Smooth muscle cell (in vitro differentiated cells): Measurements from ENCODE around the gene PRDM16. TPM values are rescaled to one million over a fixed set of nuclear protein-coding genes. Genes with fewer than 3 reads are reported as not detected.

Experiments
- DNase-seq: peaks from one replicate; lab custom pipeline; 2025; ENCODE audit not compliant: unreplicated experiment; lab: John Stamatoyannopoulos, UW
- H2AFZ ChIP-seq: fragments of 200-600 bp; sonication (generic); 2 replicates; pipeline ENCODE4 v1.6.0; 2016; ENCODE audit warnings: antibody characterized with exemption, low read depth, mild to moderate bottlenecking
- H3F3A ChIP-seq: fragments of 200-600 bp; sonication (generic); 2 replicates; pipeline ENCODE4 v1.6.0; 2017; ENCODE audit warnings: antibody characterized with exemption, low read depth
- H3K27ac ChIP-seq: fragments of 200-600 bp; sonication (generic); 2 replicates; pipeline ENCODE4 v1.5.1; 2016; ENCODE audit warnings: low read depth, mild to moderate bottlenecking
- H3K27me3 ChIP-seq: fragments of 200-600 bp; sonication (generic); 2 replicates; pipeline ENCODE4 v1.6.1; 2016; ENCODE audit warnings: low read depth, mild to moderate bottlenecking
- H3K36me3 ChIP-seq: fragments of 200-600 bp; sonication (generic); 2 replicates; pipeline ENCODE4 v1.5.1; 2016; ENCODE audit warnings: low read depth
- H3K4me1 ChIP-seq: fragments of 200-600 bp; sonication (generic); 2 replicates; pipeline ENCODE4 v1.5.1; 2016; ENCODE audit warnings: low read depth
- H3K4me2 ChIP-seq: fragments of 200-600 bp; sonication (generic); 2 replicates; pipeline ENCODE4 v1.6.0; 2016; ENCODE audit warnings: mild to moderate bottlenecking
- H3K4me3 ChIP-seq: fragments of 200-600 bp; sonication (generic); 2 replicates; pipeline ENCODE4 v1.5.1; 2016; ENCODE audit warnings: mild to moderate bottlenecking
- H3K79me2 ChIP-seq: fragments of 200-600 bp; sonication (generic); 2 replicates; pipeline ENCODE4 v1.6.0; 2016; ENCODE audit warnings: low read depth, mild to moderate bottlenecking
- H3K9ac ChIP-seq: fragments of 200-600 bp; sonication (generic); 2 replicates; pipeline ENCODE4 v1.6.0; 2016; ENCODE audit warnings: low read depth
- H3K9me3 ChIP-seq: fragments of 200-600 bp; sonication (generic); replicated peaks from 2 replicates; pipeline ENCODE4 v1.5.1; 2016; ENCODE audit warnings: low read depth
- H4K20me1 ChIP-seq: fragments of 200-600 bp; sonication (generic); 2 replicates; pipeline ENCODE4 v1.6.0; 2016; ENCODE audit warnings: low read depth
- WGBS: methylation state at CpG from one replicate; pipeline ENCODE4 v1.1.7; 2016; ENCODE audit warnings: low lambda C conversion rate; 5-methylcytosine and 5-hydroxymethylcytosine counted together
- polyA plus RNA-seq: library from polyadenylated mRNA; unstranded; fragments of >200 nt; fragmentation: Nextera tagmentation; extraction: Ambion mirVana; gene quantifications from 2 replicates; pipeline ENCODE4 v1.2.1, GENCODE V29; 2016
- total RNA-seq: library from RNA; depleted of rRNA; stranded (reverse); fragments of >200 nt; gene quantifications from 2 replicates; pipeline ENCODE4 v1.2.3, GENCODE V29; 2014
- TF ChIP-seq, protein P1 (sequence below): fragments of 200-600 bp; sonication (generic); IDR thresholded peaks from 2 replicates; pipeline ENCODE4 v1.5.1; 2017; ENCODE audit warnings: borderline replicate concordance, mild to moderate bottlenecking, antibody characterized with exemption; ENCODE audit not compliant: insufficient read depth, poor library complexity, severe bottlenecking

The PRDM16 gene
- total and polyA plus RNA-seq, 2 experiments from 2014 or later, result 0.72 to 1.3 TPM

DNA sequence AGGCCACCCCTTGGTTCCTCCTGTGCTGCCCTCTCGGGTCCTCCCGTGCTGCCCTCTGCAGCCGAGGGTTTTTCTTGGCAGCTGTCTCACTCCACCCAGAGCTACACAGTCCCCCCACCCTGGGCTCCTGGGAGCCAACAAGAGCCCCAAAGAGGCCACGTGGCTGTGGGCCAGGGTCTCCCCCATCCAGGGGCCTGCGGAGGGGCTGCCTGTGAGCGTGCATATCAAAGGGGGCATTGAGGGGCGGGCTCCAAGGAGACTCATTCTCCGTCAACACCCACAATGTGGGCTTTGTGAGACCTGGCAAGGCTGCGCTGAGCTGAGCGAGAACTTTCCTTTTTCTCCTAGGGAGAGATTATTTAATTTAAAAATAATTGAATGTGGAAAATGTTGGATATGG is 276.8 kb downstream of the PRDM16 start:
- DNase-seq, result no peak
- H3K79me2 ChIP-seq, result no peaks in the 10 kb centered on the region
- H3K4me1 ChIP-seq, result no peaks in the 10 kb centered on the region
- 83% methylated on average over 8 of the region's 10 CpGs for WGBS
- no peak overlapping the region for H3K4me2 ChIP-seq
- H3K36me3 ChIP-seq, result no peaks in the 10 kb centered on the region
- H3K27ac ChIP-seq, result no peak overlapping the region
- H3K27me3 ChIP-seq, result no peaks in the 10 kb centered on the region
- no peaks in the 10 kb centered on the region for H3F3A ChIP-seq
- no peak overlapping the region for H3K4me3 ChIP-seq
- no peaks in the 10 kb centered on the region for H3K9me3 ChIP-seq
- H3K9ac ChIP-seq, result no peak overlapping the region
- no peak overlapping the region for H2AFZ ChIP-seq
- TF ChIP-seq, protein P1, sequence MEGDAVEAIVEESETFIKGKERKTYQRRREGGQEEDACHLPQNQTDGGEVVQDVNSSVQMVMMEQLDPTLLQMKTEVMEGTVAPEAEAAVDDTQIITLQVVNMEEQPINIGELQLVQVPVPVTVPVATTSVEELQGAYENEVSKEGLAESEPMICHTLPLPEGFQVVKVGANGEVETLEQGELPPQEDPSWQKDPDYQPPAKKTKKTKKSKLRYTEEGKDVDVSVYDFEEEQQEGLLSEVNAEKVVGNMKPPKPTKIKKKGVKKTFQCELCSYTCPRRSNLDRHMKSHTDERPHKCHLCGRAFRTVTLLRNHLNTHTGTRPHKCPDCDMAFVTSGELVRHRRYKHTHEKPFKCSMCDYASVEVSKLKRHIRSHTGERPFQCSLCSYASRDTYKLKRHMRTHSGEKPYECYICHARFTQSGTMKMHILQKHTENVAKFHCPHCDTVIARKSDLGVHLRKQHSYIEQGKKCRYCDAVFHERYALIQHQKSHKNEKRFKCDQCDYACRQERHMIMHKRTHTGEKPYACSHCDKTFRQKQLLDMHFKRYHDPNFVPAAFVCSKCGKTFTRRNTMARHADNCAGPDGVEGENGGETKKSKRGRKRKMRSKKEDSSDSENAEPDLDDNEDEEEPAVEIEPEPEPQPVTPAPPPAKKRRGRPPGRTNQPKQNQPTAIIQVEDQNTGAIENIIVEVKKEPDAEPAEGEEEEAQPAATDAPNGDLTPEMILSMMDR, result no peak
- H4K20me1 ChIP-seq, result no peaks in the 10 kb centered on the region

DNA sequence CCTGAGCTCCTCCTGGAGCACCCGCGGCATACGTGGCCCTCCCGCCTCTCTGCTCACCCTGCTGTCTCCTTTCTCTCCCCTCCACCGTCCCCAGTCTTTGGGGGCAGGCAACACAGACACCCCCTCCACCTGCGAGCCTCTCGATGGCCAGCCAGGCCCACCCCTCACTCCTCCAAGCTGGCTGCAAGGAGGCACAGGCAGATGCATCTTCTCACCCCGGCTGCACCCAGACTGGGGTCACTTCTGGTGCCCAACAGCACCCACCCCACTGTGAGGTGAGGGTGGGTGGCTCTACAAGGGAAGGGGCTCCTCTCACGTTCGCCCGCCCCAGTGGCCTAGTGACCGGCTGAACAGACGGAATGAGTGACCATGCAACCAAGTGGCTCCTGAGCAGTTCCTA is 277.5 kb downstream of the PRDM16 start:
- TF ChIP-seq, protein P1, result no peak
- no peak overlapping the region for H2AFZ ChIP-seq
- H3K27ac ChIP-seq, result no peak overlapping the region
- WGBS, result 97% methylated on average over 13 of the region's 13 CpGs
- no peak for DNase-seq
- no peak overlapping the region for H3K4me2 ChIP-seq
- H3K4me3 ChIP-seq, result no peak overlapping the region
- no peaks in the 10 kb centered on the region for H3K9me3 ChIP-seq
- H3K9ac ChIP-seq, result no peak overlapping the region
- H3F3A ChIP-seq, result no peaks in the 10 kb centered on the region
- H3K27me3 ChIP-seq, result no peaks in the 10 kb centered on the region
- no peaks in the 10 kb centered on the region for H3K36me3 ChIP-seq
- H4K20me1 ChIP-seq, result no peaks in the 10 kb centered on the region
- H3K79me2 ChIP-seq, result no peaks in the 10 kb centered on the region
- no peaks in the 10 kb centered on the region for H3K4me1 ChIP-seq

DNA sequence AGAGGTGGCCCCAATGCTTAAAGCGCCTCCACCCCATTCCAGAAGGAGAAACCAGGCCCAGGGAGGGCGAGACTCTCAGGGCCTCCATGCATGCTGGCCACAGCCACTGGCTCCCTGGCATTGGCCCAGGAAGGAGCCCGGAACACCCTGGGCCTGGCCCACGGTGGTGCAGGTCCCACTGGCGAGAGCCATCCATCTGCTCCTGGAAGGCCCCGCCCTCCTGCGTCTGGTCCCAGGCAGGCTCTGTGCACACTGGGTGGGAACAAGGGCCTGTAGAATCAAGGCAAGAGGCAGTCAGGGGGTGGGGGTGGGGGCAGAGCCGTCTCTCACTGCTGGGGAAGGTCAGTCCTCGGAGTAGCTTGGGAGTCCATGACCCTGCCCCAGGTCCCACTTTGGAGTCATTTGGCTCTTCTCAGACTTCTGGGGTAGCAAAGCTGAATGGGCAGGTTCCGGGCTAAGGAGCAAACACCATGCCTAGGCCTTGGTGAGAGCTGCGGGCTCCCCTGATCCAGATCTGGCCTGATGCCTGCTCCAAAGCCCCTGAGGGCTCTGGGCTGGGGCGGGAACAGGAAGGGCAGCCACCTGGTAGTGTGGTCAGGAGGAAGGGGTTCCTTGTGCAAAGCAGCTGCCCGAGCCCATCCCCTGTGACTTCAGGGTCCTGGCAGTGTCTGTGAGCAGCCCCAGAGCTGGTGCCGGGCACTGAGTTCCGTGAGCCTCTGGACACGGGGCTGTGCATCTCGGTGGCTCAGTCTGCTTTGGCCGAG is 278.4 kb downstream of the PRDM16 start:
- no peaks in the 10 kb centered on the region for H3F3A ChIP-seq
- no peak overlapping the region for H3K27ac ChIP-seq
- TF ChIP-seq, protein P1, result no peak
- no peaks in the 10 kb centered on the region for H3K79me2 ChIP-seq
- WGBS, result 90% methylated on average over 18 of the region's 18 CpGs
- no peak overlapping the region for H3K9ac ChIP-seq
- no peak for DNase-seq
- no peaks in the 10 kb centered on the region for H3K27me3 ChIP-seq
- H3K4me1 ChIP-seq, result peaks cover 8% of the 10 kb centered on the region
- no peak overlapping the region for H2AFZ ChIP-seq
- no peaks in the 10 kb centered on the region for H3K36me3 ChIP-seq
- no peaks in the 10 kb centered on the region for H4K20me1 ChIP-seq
- H3K4me3 ChIP-seq, result no peak overlapping the region
- no peak overlapping the region for H3K4me2 ChIP-seq
- H3K9me3 ChIP-seq, result no peaks in the 10 kb centered on the region

DNA sequence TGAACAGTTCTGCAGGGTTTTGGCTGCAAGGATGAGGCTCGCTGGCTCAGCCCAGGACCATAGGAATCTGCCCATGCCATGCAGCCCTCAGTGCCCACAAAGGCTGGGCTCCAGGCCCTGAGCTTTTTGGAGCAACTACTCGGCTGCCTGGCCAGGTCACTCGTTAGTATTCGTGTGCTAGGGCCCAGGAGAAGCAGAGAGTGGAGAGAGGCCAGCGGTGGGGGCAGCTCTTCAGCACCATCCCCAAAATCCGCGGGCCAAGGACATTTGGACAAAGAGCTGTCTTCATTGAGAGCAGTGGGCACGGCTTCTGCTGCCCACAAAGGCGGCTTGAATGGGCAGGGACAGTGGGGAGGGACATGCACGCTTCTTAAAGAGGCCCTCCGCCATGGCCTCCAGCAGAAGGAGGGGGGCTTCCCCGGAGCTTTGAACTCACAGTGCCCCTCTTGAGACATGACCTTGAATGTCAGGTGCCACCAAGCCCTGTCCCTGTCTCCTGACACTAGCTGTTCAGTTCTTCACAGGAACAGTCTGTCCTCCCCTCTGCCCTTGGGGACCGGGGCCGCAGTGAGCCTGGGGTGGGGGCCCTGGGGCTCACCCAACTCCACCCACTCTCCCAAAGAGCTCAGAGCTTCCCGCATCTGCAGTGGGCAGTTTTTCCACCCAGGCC is 279.3 kb downstream of the PRDM16 start:
- TF ChIP-seq, protein P1, result no peak
- H3K79me2 ChIP-seq, result no peaks in the 10 kb centered on the region
- peaks cover 17% of the 10 kb centered on the region for H3K4me1 ChIP-seq
- no peaks in the 10 kb centered on the region for H4K20me1 ChIP-seq
- H3K4me3 ChIP-seq, result no peak overlapping the region
- no peak overlapping the region for H3K9ac ChIP-seq
- no peaks in the 10 kb centered on the region for H3K9me3 ChIP-seq
- WGBS, result 93% methylated on average over 15 of the region's 15 CpGs
- no peaks in the 10 kb centered on the region for H3K36me3 ChIP-seq
- no peak overlapping the region for H3K4me2 ChIP-seq
- no peak overlapping the region for H2AFZ ChIP-seq
- no peak overlapping the region for H3K27ac ChIP-seq
- DNase-seq, result no peak
- no peaks in the 10 kb centered on the region for H3F3A ChIP-seq
- H3K27me3 ChIP-seq, result no peaks in the 10 kb centered on the region
